ENCODE measurements around the gene ADAMTSL4. TPM values are rescaled to one million over a fixed set of nuclear protein-coding genes. Genes with fewer than 3 reads are reported as not detected.
A peak's percentile ranks its signal among the peaks of the same experiment; 100 is the strongest.
"Not testable (repeated sequence)": the region's sequence is repeated elsewhere in the genome, so short reads cannot be mapped to it uniquely, and the experiment has no call there.

The ADAMTSL4 gene
- total RNA-seq, 2 experiments from 2014 or later = 0.28 to 0.59 TPM

DNA sequence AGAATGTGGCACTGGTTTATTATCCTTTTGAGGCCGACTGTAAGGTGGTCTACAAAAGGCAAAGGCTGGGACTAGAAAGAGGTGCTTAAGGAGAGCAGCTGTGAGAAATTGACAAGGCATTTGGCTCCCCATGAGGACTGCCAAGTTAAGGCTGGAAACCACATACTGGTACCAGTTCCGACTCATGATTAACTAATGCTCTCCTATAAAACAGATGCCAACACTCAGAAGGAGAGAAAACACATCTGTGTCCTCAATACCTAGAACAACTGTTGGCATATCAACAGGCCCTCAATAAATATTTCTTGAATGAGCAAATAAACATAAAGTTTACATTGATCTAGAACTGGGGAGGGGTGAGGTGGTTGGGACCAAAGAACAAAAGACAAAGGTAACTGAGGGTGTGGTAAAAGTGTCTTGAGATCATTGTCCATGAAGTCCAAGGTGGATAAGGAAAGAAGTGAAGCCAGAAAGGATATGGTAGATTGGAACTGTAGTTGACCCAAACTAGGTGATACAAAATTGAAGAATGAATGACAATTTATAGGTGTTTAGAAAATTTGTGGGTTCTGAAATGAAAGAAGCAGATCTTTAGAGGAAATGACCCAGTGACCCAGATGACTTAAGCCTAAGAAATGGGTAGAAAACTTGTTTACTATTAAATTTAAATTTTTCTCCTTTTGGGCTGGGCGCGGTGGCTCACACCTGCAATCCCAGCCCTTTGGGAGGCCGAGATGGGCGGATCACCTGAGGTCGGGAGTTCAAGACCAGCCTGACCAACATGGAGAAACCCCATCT is 47.1 kb downstream of the ADAMTSL4 start:
- POLR2A ChIA-PET = interaction anchor here (0.7 kb wide), 1 partner anchor 145 kb away, joined by 3 read pairs; no protein-coding TSS in a partner anchor
- Mint-ChIP-seq H3K36me3 (ENCODE audit: low read depth) (peaks cover 5% of the 10 kb centered on the region), H3K4me3 (no peak overlapping the region), H3K4me1 (peaks cover 5% of the 10 kb centered on the region), H3K27ac (no peak overlapping the region), H3K9me3 (ENCODE audit: low read depth) (no peaks in the 10 kb centered on the region), H3K27me3 (no peaks in the 10 kb centered on the region)
- no peak for DNase-seq
- ATAC-seq = no peak
- intact Hi-C loops (cut with DNase I, micrococcal nuclease) = no loop called here
- CTCF ChIA-PET = no interaction called here

DNA sequence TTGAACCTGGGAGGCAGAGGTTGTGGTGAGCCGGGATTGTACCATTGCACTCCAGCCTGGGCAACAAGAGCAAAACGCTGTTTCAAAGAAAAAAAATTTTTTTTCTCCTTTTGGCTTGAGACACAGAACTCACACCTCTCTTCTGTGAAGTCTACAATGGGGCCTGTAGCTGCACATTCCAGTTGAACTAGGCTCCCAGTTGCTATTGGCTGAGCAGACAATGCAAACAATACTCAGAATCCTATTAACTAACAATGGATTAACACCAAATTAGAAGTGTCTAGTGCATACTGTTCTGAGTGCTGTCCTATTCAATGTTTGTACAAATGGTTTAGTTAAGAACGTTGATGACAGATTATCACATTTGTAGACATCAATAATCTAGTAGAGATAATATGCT is 47.8 kb downstream of the ADAMTSL4 start:
- intact Hi-C loops (cut with DNase I, micrococcal nuclease) = no loop called here
- POLR2A ChIA-PET = interaction anchor here (0.7 kb wide), 1 partner anchor 144 kb away, joined by 3 read pairs; no protein-coding TSS in a partner anchor
- no peak for DNase-seq
- no peak for ATAC-seq
- Mint-ChIP-seq H3K27ac (no peak overlapping the region), H3K36me3 (ENCODE audit: low read depth) (peaks cover 5% of the 10 kb centered on the region), H3K4me3 (no peak overlapping the region), H3K9me3 (ENCODE audit: low read depth) (no peaks in the 10 kb centered on the region), H3K4me1 (peaks cover 5% of the 10 kb centered on the region), H3K27me3 (no peaks in the 10 kb centered on the region)
- CTCF ChIA-PET = interaction anchor here (1.4 kb wide), 1 partner anchor 36 kb away, joined by 5 read pairs; no protein-coding TSS in a partner anchor

DNA sequence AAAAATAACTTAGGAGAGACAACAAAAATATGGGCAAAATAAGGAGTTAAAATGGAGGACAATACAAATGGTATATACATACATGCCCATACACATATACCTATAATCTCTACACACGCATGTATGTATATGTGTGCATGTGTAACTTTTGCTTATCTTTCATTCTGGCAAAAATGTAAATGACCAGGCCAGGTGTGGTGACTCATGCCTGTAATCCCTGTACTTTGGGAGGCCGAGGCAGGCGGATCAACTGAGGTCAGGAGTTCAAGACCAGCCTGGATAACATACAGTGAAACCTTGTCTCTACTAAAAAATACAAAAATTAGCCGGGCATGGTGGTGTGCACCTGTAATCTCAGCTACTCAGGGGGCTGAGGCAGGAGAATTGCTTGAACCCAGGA is 49.1 kb downstream of the ADAMTSL4 start:
- intact Hi-C loops (cut with DNase I, micrococcal nuclease); H3K4me3 Mint-ChIP-seq; H3K36me3 Mint-ChIP-seq (ENCODE audit: low read depth); POLR2A ChIA-PET; H3K4me1 Mint-ChIP-seq; H3K27ac Mint-ChIP-seq; H3K9me3 Mint-ChIP-seq (ENCODE audit: low read depth); H3K27me3 Mint-ChIP-seq; ATAC-seq; DNase-seq: not testable (repeated sequence)
- CTCF ChIA-PET = interaction anchor here (0.6 to 1.4 kb wide), 3 partner anchors 38 to 273 kb away, joined by 3 to 5 read pairs (median 3); no protein-coding TSS in a partner anchor

DNA sequence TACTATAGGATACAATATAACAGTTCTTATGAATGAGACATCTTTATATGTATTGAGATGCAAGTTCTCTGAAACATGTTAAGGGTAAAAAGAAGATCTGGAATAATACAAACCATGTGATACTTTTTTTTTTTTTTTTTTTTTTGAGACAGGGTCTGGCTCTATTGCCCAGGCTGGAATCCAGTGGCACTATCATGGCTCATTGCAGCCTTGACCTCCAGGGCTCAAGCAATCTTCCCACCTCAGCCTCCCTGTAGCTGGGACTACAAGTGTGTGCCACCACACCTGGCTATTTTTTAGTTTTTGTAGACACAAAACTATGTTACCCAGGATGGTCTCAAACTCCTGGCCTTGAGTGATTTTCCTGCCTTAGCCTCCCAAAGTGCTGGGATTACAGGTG is 52.3 kb downstream of the ADAMTSL4 start:
- CTCF ChIA-PET = interaction anchor here (1.0 to 1.5 kb wide), 2 partner anchors 8 to 42 kb away, joined by 4 to 7 read pairs; no protein-coding TSS in a partner anchor
- POLR2A ChIA-PET = no interaction called here
- DNase-seq (no peak), ATAC-seq (no peak)
- peaks cover 7% of the 10 kb centered on the region for H3K36me3 Mint-ChIP-seq (ENCODE audit: low read depth)
- H3K27me3 Mint-ChIP-seq = no peaks in the 10 kb centered on the region
- intact Hi-C loops (cut with DNase I, micrococcal nuclease) = no loop called here
- H3K27ac Mint-ChIP-seq = no peak overlapping the region
- H3K9me3 Mint-ChIP-seq (ENCODE audit: low read depth) = no peaks in the 10 kb centered on the region
- H3K4me3 Mint-ChIP-seq = no peak overlapping the region
- H3K4me1 Mint-ChIP-seq = peaks cover 20% of the 10 kb centered on the region

DNA sequence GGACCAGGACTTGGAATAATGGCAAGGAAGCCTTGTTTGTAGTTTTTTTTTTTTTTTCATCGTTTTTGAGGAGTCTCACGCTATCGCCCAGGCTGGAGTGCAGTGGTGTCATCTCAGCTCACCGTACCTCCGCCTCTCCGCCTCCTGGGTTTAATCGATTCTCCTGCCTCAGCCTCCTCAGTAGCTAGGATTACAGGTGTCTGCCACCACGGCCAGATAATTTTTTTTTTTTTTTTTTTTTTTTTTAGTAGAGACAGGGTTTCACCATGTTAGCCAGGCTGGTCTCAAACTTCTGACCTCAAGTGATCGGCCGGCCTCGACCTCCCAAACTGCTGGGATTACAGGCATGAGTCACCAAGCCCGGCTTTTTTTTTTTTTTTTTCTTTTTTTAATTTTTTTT is 53.2 kb downstream of the ADAMTSL4 start:
- H3K27ac Mint-ChIP-seq; H3K4me3 Mint-ChIP-seq; DNase-seq; intact Hi-C loops (cut with DNase I, micrococcal nuclease); H3K9me3 Mint-ChIP-seq (ENCODE audit: low read depth); POLR2A ChIA-PET; H3K27me3 Mint-ChIP-seq; H3K36me3 Mint-ChIP-seq (ENCODE audit: low read depth); ATAC-seq: not testable (repeated sequence)
- H3K4me1 Mint-ChIP-seq = peaks cover 21% of the 10 kb centered on the region
- CTCF ChIA-PET = interaction anchor here (1.0 to 1.6 kb wide), 2 partner anchors 9 to 17 kb away, joined by 3 to 4 read pairs; no protein-coding TSS in a partner anchor

DNA sequence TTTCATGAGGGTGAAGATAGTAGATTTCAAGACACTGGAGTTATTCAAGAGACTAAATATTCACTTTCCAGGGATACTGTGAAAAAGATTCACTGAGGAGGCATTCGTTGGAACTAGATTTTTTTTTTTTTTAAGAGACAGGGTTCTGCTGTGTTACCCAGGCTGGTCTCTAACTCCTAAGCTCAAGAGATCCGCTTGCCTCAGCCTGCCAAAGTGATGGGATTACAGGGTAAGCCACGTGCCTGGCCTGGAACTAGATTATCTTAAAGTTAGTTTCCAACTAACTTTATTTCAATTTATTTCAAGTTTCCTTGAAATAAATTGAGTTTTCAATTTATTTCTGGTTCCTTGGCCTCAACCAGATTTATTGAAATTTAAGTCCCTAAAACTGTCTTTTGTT is 54.5 kb downstream of the ADAMTSL4 start:
- Mint-ChIP-seq H3K27me3 (no peaks in the 10 kb centered on the region), H3K4me3 (no peak overlapping the region), H3K27ac (peak overlapping the region; percentile 74), H3K9me3 (ENCODE audit: low read depth) (no peaks in the 10 kb centered on the region), H3K4me1 (peaks cover 21% of the 10 kb centered on the region), H3K36me3 (ENCODE audit: low read depth) (peaks cover 6% of the 10 kb centered on the region)
- ATAC-seq = no peak
- intact Hi-C loops (cut with DNase I, micrococcal nuclease) = loop anchor here in 1 of 2 experiments (1.0 kb wide), 1 partner anchor 10 kb away; no protein-coding TSS in a partner anchor
- no peak for DNase-seq
- ChIA-PET POLR2A (interaction anchor here (0.7 to 1.5 kb wide), 3 partner anchors 24 to 266 kb away, joined by 3 to 13 read pairs (median 5); partner anchors contain the start of genes ENSA and MCL1), CTCF (interaction anchor here (0.6 to 2.0 kb wide), 7 partner anchors 10 to 45 kb away, joined by 3 to 8 read pairs (median 3); no protein-coding TSS in a partner anchor)

DNA sequence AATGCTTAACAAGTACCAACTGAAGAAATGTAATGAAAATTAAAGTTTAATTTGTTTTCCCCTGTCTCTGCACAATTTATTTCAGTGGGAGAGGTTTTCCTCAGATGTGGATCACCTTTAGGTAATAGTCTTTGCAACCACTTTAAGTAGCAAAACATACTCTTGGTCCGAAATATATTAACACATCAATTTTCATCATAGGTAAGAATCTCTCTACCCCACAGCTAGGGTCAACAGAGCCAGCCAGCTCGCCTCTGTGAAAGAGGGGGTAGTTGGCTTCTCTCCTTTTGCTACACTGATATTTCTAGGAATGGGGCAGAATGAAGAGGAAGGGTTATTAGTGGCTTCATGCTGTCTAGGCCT is 55.0 kb downstream of the ADAMTSL4 start:
- Mint-ChIP-seq H3K27me3 (no peaks in the 10 kb centered on the region), H3K9me3 (ENCODE audit: low read depth) (no peaks in the 10 kb centered on the region), H3K4me3 (peak overlapping the region; percentile 9), H3K27ac (peak overlapping the region; percentile 93), H3K4me1 (peaks cover 21% of the 10 kb centered on the region), H3K36me3 (ENCODE audit: low read depth) (peaks cover 6% of the 10 kb centered on the region)
- POLR2A ChIA-PET = interaction anchor here (0.5 to 1.5 kb wide), 3 partner anchors 24 to 260 kb away, joined by 3 to 7 read pairs (median 5); partner anchors contain the start of genes ENSA and MCL1
- CTCF ChIA-PET = interaction anchor here (1.0 to 2.0 kb wide), 2 partner anchors 44 to 46 kb away, joined by 4 to 8 read pairs; no protein-coding TSS in a partner anchor
- intact Hi-C loops (cut with DNase I, micrococcal nuclease) = loop anchor here in 1 of 2 experiments (1.0 kb wide), 1 partner anchor 9 kb away; no protein-coding TSS in a partner anchor
- DNase-seq = no peak
- no peak for ATAC-seq

DNA sequence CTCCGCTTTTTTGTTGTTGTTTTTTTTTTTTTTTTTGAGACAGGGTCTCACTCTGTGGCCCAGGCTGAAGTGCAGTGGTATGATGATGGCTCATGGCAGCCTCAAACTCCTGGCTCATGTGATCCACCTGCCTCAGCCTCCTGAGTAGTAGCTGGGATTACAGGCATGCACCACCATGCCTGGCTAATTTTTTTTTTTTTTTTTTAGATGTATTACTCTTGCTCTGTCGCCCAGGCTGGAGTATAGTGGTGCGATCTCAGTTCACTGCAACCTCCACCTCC is 56.2 kb downstream of the ADAMTSL4 start:
- DNase-seq; H3K27me3 Mint-ChIP-seq; ATAC-seq; H3K36me3 Mint-ChIP-seq (ENCODE audit: low read depth); intact Hi-C loops (cut with DNase I, micrococcal nuclease); H3K9me3 Mint-ChIP-seq (ENCODE audit: low read depth); H3K4me3 Mint-ChIP-seq: not testable (repeated sequence)
- peak overlapping the region; percentile 42 for H3K27ac Mint-ChIP-seq
- ChIA-PET CTCF (interaction anchor here (0.7 kb wide), 1 partner anchor 108 kb away, joined by 3 read pairs; no protein-coding TSS in a partner anchor), POLR2A (interaction anchor here (1.5 kb wide), 1 partner anchor 26 kb away, joined by 3 read pairs; the partner anchor contains the start of gene MCL1)
- peaks cover 27% of the 10 kb centered on the region for H3K4me1 Mint-ChIP-seq

DNA sequence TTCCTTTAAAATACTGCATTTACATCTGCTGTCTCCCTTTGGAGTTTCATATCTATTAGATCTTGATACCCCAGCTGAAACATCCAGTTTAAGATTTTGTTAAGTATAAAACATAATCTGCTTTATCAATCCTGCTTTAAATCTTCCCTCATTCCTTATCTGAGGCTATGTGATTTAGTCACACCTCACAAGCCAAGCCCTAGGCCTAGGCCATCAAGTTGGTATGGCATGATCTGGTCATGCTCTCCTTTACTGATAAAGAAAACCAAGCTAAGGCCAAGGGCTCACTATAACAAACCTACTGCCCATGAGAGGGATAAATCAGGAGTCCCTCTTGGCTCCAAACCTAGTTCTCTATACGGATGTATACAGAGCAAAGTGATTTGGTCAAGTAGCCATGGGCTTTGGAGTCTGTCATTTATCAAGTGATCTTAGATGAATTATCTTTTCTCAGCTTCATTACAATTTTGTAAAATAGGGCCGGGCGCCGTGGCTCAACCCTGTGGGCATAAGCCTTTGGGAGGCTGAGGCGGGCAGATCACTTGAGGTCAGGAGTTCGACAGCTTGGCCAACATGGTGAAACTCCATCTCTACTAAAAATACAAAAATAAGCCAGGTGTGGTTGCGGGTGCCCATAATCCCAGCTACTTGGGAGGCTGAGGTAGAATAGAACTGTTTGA is 57.4 kb downstream of the ADAMTSL4 start:
- Mint-ChIP-seq H3K4me3 (no peak overlapping the region), H3K27ac (peak overlapping the region; percentile 58), H3K4me1 (peaks cover 35% of the 10 kb centered on the region), H3K27me3 (no peaks in the 10 kb centered on the region), H3K9me3 (ENCODE audit: low read depth) (no peaks in the 10 kb centered on the region), H3K36me3 (ENCODE audit: low read depth) (peaks cover 6% of the 10 kb centered on the region)
- no peak for ATAC-seq
- intact Hi-C loops (cut with DNase I, micrococcal nuclease) = no loop called here
- no peak for DNase-seq
- ChIA-PET POLR2A (interaction anchor here (0.5 to 0.6 kb wide), 2 partner anchors 27 to 37 kb away, joined by 3 to 5 read pairs; partner anchors contain the start of gene MCL1), CTCF (interaction anchor here (0.9 to 2.1 kb wide), 4 partner anchors 16 to 38 kb away, joined by 3 to 4 read pairs (median 4); no protein-coding TSS in a partner anchor)

DNA sequence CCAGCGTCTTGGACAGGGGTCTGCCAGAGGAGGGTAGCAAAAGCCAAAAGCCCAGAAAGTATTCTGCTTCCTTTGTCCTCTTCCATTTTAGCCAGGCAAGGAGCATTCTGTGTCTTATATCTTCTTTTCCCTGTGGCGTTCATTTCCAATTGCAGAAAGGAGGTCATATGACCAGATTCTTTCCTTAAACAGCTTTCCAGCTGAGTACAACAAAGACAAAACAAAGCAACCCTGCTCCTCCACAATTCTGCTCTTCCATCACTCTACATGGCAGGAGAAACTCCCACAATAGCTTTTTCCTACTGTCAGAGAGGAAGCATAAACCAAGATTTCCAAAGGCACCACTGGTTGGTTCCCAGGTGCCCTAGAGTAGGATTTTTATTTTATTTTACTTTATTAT is 60.5 kb downstream of the ADAMTSL4 start:
- ATAC-seq = no peak
- ChIA-PET POLR2A (interaction anchor here (2.1 kb wide), 1 partner anchor 49 kb away, joined by 5 read pairs; no protein-coding TSS in a partner anchor), CTCF (interaction anchor here (0.6 to 1.8 kb wide), 7 partner anchors 11 to 446 kb away, joined by 3 to 6 read pairs (median 5); no protein-coding TSS in a partner anchor)
- no peaks in the 10 kb centered on the region for H3K27me3 Mint-ChIP-seq
- H3K4me3 Mint-ChIP-seq = no peak overlapping the region
- H3K9me3 Mint-ChIP-seq (ENCODE audit: low read depth) = no peaks in the 10 kb centered on the region
- H3K36me3 Mint-ChIP-seq (ENCODE audit: low read depth) = peaks cover 26% of the 10 kb centered on the region
- DNase-seq = no peak
- peaks cover 50% of the 10 kb centered on the region for H3K4me1 Mint-ChIP-seq
- intact Hi-C loops (cut with DNase I, micrococcal nuclease) = loop anchor here (2.0 to 10.0 kb wide), 4 partner anchors 368 to 399 kb away; partner anchors contain the start of genes ANP32E (in 2 of the 2) and PRUNE1 (in 1 of the 2)
- H3K27ac Mint-ChIP-seq = peak overlapping the region; percentile 51

All from activated CD4-positive, alpha-beta T cell treated with anti-CD3 and anti-CD28 coated beads for 36 hours (primary cell).